ENCODE results near the gene BLOC1S5. TPM values are rescaled to one million over a fixed set of nuclear protein-coding genes. Genes with fewer than 3 reads are reported as not detected.
A peak's percentile ranks its signal among the peaks of the same experiment; 100 is the strongest.
"Not testable (repeated sequence)": the region's sequence is repeated elsewhere in the genome, so short reads cannot be mapped to it uniquely, and the experiment has no call there.

BLOC1S5 gene
- total and polyA plus RNA-seq, 8 donors = 0.29 to 31.2 (median 7.2) TPM

DNA sequence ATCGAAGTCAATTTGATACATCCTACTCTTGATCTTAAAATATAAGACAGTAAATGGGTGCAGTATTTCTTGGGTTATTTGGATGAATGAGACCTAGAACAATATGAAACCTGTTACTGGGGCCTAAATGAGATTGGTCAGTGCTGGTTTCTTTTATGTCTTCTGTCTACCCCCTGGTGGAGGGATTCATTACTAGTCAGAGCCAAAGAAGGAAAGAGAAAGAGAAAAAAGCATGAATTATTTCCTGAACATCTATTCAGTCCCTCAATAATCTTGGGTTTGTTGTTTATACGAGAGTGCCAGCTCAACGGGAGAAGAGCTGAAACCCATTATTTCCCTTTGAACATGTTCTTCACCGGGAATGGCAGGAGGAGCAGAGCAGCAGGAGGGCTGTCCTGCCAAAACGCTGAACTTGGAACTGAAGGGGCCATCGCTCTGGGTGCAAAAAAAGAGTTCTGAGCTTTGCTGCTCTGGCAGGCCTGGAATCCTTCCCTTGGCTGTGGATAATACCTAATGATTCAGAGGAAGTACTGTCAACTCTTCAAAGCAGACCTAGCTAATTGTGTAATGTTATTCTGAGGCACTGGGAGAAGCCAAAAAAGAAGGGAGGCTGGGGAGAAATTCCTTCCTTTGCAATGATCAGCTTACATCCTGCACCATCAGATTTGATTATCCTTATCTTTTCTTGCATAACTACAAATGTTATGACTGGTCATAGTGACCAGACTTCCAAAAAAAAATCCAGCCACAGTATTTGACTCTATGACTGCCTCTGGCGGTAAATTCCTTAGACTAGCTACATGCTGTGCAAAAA, 72.0 kb downstream of the BLOC1S5 start:
- H3K27ac ChIP-seq = peak overlapping the region in 3 of 5 donors; percentile 24 to 56 (median 46)
- intact Hi-C loops (cut with DNase I; ENCODE audit: low total_unique reads) = loop anchor here (5.0 kb wide), 1 partner anchor 270 kb away; no protein-coding TSS in a partner anchor
- no peaks in the 10 kb centered on the region for H3K9me3 ChIP-seq
- H3K4me3 ChIP-seq = no peak overlapping the region
- H3K4me1 ChIP-seq = peaks cover 0 to 18% (median 6%) of the 10 kb centered on the region in 4 donors
- DNase-seq = peak in 1 of 2 donors; percentile 59
- no peak for TF ChIP-seq POLR2AphosphoS5 (IDR thresholded peaks at IDR 0.05)
- TF ChIP-seq, protein P1, sequence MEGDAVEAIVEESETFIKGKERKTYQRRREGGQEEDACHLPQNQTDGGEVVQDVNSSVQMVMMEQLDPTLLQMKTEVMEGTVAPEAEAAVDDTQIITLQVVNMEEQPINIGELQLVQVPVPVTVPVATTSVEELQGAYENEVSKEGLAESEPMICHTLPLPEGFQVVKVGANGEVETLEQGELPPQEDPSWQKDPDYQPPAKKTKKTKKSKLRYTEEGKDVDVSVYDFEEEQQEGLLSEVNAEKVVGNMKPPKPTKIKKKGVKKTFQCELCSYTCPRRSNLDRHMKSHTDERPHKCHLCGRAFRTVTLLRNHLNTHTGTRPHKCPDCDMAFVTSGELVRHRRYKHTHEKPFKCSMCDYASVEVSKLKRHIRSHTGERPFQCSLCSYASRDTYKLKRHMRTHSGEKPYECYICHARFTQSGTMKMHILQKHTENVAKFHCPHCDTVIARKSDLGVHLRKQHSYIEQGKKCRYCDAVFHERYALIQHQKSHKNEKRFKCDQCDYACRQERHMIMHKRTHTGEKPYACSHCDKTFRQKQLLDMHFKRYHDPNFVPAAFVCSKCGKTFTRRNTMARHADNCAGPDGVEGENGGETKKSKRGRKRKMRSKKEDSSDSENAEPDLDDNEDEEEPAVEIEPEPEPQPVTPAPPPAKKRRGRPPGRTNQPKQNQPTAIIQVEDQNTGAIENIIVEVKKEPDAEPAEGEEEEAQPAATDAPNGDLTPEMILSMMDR (IDR thresholded peaks at IDR 0.05) = peak in 3 of 7 experiments; percentile 33 to 44 (median 33)
- 36 to 45% (median 41%) methylated on average over 7 of the region's 7 CpGs for WGBS, 5 donors
- H3K27me3 ChIP-seq = no peaks in the 10 kb centered on the region
- H3K36me3 ChIP-seq = no peaks in the 10 kb centered on the region

DNA sequence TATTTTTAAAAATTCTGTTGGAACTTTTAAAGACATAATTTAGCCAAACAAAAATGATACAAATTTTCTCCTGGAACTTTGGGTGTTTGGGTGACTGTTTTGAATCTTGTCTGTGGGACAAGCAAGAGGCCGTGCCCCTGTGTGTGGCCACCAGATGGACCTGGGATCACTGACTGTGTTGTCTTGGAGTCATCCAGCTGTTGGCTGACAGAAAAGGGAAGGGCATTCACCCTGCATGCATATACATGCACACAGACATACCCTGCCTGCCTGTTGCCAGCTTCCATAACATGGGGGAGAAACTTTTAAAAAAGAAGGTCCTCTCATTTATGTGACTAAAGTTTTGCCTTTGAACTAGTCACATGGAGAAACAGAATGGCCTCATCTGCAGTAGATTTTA, 72.7 kb downstream of the BLOC1S5 start:
- Histone ChIP-seq H3K9me3 (no peaks in the 10 kb centered on the region), H3K27me3 (no peaks in the 10 kb centered on the region), H3K27ac (no peak overlapping the region), H3K4me1 (peaks cover 0 to 12% (median 4%) of the 10 kb centered on the region in 4 donors), H3K4me3 (no peak overlapping the region), H3K36me3 (no peaks in the 10 kb centered on the region)
- WGBS, 5 donors = 78 to 100% (median 94%) methylated on average over 1 of the region's 1 CpG
- TF ChIP-seq POLR2AphosphoS5 (IDR thresholded peaks at IDR 0.05) (no peak), POLR2A (IDR thresholded peaks at IDR 0.05) (no peak), EP300 (IDR thresholded peaks at IDR 0.05) (no peak)
- TF ChIP-seq, protein P1 (IDR thresholded peaks at IDR 0.05) = no peak
- DNase-seq = no peak
- intact Hi-C loops (cut with DNase I; ENCODE audit: low total_unique reads) = loop anchor here (5.0 kb wide), 1 partner anchor 269 kb away; no protein-coding TSS in a partner anchor

DNA sequence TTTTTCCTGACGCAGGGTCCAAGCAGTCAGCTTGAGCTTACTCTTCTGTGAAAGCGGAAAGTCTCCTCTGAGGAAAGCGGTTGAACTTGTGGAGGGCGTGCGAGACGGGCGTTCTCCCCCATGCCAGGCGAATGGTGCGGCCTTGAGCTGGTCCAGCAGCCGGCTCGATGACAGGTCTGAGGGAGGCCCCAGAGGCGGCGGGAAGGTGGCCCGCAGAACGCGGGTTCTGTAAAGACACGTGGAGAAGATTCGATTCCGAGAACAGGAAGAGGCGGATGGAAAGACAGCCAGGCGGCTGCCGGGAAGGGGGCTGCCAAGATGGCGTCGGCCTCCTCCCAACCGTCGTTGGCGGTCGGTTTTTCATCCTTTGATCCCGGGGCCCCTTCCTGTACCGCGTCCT, 78.0 kb downstream of the BLOC1S5 start:
- H3K27me3 ChIP-seq = no peaks in the 10 kb centered on the region
- whole genome bisulfite sequencing, 5 donors = 89 to 98% (median 93%) methylated on average over 31 of the region's 31 CpGs
- no peak for DNase-seq
- H3K4me3 ChIP-seq = no peak overlapping the region
- intact Hi-C loops (cut with DNase I; ENCODE audit: low total_unique reads) = no loop called here
- H3K27ac ChIP-seq = no peak overlapping the region
- no peaks in the 10 kb centered on the region for H3K4me1 ChIP-seq
- H3K9me3 ChIP-seq = no peaks in the 10 kb centered on the region
- TF ChIP-seq EP300 (IDR thresholded peaks at IDR 0.05) (no peak), POLR2AphosphoS5 (IDR thresholded peaks at IDR 0.05) (no peak), POLR2A (IDR thresholded peaks at IDR 0.05) (no peak)
- TF ChIP-seq, protein P1 (IDR thresholded peaks at IDR 0.05) = no peak
- H3K36me3 ChIP-seq = no peaks in the 10 kb centered on the region

DNA sequence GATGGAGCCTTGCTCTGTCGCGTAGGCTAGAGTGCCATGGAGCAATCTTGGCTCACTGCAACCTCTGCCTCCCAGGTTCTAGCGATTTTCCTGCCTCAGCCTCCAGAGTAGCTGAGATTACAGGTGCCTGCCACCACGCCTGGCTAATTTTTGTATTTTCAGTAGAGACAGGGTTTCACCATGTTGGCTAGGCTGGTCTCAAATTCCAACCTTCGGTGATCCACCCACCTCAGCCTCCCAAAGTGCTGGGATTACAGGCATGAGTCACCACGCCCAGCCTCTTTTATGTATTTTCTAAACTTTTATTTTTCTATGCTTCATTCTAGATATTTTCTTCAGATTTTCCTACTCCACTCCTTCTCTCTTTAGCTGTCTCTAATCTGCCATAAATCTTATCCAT, 80.2 kb downstream of the BLOC1S5 start:
- H3K4me1 ChIP-seq; H3K27ac ChIP-seq; H3K9me3 ChIP-seq; H3K27me3 ChIP-seq; H3K36me3 ChIP-seq; DNase-seq; intact Hi-C loops (cut with DNase I; ENCODE audit: low total_unique reads); H3K4me3 ChIP-seq: not testable (repeated sequence)
- 72 to 87% (median 80%) methylated on average over 6 of the region's 6 CpGs for WGBS, 5 donors

DNA sequence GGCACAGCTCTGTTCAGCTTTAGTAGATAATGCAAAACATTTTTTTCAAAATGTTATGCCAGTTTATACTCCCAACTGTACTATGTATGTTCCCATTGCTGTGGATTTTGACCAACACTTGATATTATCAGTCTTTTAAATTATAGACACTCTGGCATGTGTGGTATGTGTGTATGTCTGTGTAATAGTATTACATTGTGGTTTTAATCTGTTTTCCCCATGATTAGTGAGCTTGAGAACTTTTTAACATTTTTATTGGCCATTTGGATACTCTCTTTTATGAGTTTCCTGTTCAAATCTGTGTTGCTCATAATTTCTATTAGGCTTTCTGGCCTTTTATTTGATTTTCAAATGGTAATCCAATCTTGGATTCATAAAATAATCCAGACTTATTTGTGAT, 84.4 kb downstream of the BLOC1S5 start:
- H3K27ac ChIP-seq = no peak overlapping the region
- TF ChIP-seq, protein P1 (IDR thresholded peaks at IDR 0.05) = no peak
- TF ChIP-seq POLR2A (IDR thresholded peaks at IDR 0.05) (no peak), EP300 (IDR thresholded peaks at IDR 0.05) (no peak), POLR2AphosphoS5 (IDR thresholded peaks at IDR 0.05) (no peak)
- intact Hi-C loops (cut with DNase I; ENCODE audit: low total_unique reads) = no loop called here
- no peak overlapping the region for H3K4me3 ChIP-seq
- no peak for DNase-seq
- H3K9me3 ChIP-seq = no peaks in the 10 kb centered on the region
- no peaks in the 10 kb centered on the region for H3K27me3 ChIP-seq
- H3K36me3 ChIP-seq = no peaks in the 10 kb centered on the region
- peaks cover 7 to 15% (median 11%) of the 10 kb centered on the region in 4 donors for H3K4me1 ChIP-seq

Data from stomach (tissue), 9 donors.